ENCODE measurements around the gene JAK3.
A peak's percentile ranks its signal among the peaks of the same experiment; 100 is the strongest.
"Not testable (repeated sequence)": the region's sequence is repeated elsewhere in the genome, so short reads cannot be mapped to it uniquely, and the experiment has no call there.

The JAK3 gene

GRCh38 chr19:17847538-17848366 is at the start of gene JAK3:
Gene JAK3 (minus strand): TSS chr19:17847982. CDS start chr19:17844417, 3,565 bp downstream.
- DNase-seq: peak; percentile 84

DNA sequence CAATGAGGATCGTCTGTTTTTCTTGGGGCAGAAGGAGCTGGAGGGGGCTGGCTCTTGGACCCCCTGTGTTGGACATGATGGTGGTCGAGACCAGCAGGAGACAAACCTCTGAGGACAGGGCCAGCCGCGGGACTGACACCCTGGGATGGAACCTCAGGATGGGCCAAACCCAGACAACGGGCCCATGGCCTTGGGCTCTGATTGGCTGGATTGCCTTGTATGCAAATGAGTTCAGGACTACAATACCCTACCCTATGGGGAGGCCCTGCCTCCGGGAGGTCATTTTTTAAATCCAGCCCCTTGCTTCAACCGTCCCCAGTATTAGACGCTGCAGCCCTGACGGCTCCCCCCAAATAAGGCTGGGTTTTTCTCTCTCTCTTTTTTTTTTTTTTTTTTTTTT is 46.0 kb upstream of the JAK3 start:
- no peak for DNase-seq

DNA sequence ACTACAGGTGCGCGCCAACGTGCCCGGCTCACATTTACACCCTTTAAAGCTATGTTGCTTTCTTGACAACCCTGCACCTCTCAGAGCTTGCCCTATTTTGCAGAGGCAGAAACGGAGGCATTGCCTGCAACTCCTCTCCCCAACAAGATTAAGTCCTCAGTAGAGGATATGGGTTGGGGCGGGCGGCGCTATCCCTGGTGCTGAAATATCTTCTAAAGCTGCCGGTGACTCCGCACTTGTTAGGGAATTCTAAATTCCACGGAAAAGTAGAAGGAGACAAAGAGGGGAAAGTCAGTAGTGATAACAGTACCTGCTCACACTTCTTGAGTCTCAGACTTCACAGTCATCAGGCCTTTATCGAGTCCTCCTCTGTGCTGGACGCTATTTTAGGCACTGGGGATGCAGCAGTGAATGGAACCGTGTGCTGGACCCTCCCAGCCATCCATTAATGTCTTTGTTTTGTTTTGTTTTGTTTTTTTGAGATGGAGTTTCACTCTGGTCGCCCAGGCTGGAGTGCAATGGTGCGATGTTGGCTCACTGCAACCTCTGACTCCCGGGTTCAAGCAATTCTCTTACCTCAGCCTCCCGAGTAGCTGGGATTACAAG is 41.9 kb upstream of the JAK3 start:
- no peak for DNase-seq

GRCh38 chr19:17888260-17888659 is 40.5 kb upstream of the JAK3 start:
- DNase-seq: no peak

DNA sequence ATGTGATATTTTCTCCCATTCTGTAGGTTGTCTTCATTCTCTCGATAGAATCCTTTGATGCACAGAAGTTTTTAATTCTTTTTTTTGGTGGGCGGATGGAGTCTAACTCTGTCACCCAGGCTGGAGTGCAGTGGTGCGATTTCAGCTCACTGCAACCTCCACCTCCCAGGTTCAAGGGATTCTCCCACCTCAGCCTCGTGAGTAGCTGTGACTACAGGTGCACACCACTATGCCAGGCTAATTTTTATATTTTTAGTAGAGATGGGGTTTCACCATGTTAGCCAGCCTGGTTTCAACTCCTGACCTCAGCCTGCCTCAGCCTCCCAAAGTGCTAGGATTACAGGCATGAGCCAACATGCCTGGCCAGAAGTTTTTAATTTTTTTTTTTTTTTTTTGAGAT is 39.4 kb upstream of the JAK3 start:
- DNase-seq: not testable (repeated sequence)

GRCh38 chr19:17886515-17886914 is 38.7 kb upstream of the JAK3 start:
- DNase-seq: no peak

DNA sequence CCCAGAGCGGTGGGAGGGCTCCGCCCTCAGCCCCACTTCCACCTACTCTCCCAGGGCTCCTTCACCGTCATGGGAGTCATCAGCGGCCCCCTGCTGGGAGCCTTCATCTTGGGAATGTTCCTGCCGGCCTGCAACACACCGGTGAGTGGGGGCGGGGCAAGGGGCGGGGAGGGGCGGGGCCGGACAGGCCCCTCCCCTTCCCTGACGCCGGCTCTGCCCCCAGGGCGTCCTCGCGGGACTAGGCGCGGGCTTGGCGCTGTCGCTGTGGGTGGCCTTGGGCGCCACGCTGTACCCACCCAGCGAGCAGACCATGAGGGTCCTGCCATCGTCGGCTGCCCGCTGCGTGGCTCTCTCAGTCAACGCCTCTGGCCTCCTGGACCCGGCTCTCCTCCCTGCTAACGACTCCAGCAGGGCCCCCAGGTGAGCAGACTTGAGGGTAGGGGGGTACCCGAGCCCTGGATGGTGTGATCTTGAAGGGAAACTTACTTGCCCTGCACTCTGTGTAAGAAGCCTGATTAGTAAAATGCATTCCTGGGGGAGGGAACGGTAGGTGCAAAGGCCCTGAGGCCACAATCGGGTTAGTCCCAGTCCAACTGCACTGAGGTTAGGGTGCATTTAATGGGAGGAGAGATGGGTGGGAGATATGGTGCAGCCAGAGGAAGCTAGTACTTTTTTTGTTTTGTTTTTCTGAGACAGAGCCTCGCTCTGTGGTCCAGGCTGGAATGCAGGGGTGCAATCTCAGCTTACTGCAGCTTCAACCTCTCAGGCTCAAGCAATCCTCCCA is 36.0 kb upstream of the JAK3 start:
- no peak for DNase-seq

- no peak for DNase-seq
These were observed 33.9 kb upstream of the JAK3 start for GRCh38 chr19:17881701-17882100.

- DNase-seq: no peak
These were observed 31.7 kb upstream of the JAK3 start for GRCh38 chr19:17879466-17879865.

DNA sequence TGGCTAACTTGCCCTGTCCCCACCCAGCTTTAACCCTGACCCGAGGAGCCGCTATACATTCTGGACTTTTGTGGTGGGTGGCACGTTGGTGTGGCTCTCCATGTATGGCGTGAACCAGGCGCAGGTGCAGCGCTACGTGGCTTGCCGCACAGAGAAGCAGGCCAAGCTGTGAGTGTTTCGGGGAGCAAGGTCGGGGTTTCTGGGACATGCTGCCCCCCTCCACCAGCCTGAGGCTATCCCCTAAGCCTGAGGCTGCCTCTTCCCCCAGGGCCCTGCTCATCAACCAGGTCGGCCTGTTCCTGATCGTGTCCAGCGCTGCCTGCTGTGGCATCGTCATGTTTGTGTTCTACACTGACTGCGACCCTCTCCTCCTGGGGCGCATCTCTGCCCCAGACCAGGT is 29.9 kb upstream of the JAK3 start:
- DNase-seq: no peak

DNA sequence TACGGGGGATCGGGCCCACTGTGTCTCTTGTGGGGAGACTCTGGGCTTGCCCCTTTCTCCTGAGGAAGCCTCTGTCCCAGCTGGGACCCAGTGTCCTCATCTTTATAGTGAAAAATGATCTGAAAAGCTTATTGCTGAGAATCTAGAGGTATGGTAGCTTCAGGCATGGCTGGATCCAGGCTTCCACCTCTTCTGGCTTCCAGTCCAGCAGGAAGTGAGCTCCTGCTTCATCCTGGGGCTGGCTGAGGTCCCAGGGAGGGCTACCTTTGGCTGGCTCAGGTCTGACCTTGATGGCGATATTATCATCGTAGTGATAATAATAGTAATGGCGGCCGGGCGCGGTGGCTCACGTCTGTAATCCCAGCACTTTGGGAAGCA is 27.0 kb upstream of the JAK3 start:
- no peak for DNase-seq

DNA sequence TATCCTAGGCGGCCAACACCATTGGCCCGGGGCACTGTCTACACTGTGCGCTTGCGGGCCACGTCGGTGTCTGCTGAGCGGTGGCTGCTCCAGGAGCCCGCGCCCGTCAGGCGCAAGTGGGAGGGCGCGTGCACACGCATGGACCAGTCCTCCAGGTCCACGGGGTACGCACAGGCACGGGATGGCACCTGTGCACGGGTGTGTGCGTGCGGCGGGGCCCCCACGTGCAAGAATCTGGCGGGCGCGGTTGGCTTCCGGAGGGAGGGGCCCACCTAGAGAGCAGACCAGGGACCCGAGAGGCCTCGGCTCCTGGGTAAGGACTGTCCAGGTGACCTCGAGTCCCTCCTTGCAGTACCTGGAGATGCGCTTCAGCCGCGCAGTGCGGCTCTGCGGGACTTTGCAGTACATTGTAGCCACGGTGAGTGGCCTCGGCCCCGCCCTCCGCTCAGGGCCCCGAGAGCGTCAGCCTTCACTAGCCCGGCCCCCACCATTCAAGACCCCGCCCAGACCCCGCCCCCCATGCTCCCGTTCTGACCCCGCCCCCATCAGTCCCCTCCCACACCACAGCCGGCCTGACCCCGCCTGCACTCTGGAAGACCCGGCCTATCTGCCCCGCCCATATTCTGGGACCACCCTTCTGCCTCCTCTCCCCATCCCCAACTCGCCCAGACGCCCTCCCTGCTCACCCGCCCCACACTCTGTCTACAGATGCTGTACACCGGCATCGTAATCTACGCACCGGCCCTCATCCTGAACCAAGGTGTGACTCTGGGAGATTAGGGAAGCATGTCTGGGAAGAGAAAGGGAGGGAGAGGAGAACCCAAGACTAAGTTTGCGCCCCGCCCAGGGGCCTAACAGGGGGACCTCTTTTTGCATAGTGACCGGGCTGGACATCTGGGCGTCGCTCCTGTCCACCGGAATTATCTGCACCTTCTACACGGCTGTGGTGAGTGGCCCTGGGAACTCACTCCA is 26.3 kb upstream of the JAK3 start:
- DNase-seq: peak; percentile 63

- DNase-seq: no peak
These were observed 24.6 kb upstream of the JAK3 start for GRCh38 chr19:17872251-17873001.

GRCh38 chr19:17871878-17872250 is 24.1 kb upstream of the JAK3 start, which contains the start of gene SLC5A5:
Gene SLC5A5 (plus strand): TSS chr19:17871945. CDS start chr19:17872320, 375 bp downstream.
- DNase-seq: no peak

DNA sequence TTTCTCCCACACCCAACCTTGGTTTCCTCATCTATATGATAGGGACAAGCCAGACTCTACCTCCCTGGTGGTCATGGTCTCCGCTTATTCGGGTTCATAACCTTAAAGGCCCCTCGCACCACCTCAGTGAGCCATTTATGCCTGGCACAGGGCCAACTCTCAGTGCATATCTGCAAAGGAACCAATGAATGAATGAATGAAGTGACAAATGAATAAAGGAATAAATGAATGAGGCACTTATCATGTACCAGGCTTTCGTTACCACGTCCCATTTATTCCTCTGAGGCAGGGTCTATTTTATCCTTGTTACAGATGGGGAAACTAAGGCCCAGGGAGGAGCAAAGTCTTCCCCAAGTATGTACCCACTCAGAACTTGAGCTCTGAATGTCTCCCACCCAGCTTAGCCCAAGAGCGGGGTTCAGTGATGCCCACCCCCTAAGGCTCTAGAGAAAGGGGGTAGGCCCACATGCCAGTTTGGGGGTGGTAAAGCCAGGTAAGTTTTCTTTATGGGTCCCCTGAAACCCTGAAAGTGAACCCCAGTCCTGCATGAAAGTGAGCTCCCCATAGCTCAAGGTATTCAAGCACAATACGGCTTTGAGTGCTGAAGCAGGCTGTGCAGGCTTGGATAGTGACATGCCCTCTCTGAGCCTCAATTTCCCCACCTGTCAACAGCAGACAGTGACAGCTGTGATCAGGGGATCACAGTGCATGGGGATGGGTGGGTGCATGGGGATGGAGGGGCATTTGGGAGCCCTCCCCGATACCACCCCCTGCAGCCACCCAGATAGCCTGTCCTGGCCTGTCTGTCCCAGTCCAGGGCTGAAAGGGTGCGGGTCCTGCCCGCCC is 23.5 kb upstream of the JAK3 start:
- no peak for DNase-seq

GRCh38 chr19:17869114-17869608 is 21.4 kb upstream of the JAK3 start:
- no peak for DNase-seq

DNA sequence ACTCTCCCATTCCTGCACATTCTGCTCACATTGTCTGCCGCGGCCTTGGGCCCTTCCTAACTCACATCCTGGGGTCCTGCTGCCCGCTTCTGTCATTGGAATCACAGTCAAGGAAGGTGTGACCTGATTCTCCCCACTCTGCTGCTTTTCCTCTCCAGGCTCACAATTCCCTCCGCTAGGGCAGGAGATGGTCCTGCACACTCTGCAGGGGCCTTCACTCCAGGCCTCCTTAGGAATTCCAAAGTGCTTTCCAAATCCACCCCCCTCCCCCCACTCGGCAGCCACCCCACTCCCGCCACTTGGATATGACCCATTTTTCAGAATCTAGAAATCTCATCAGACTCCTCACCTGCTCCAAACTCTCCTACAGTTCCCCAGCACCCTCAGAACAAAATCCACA is 20.9 kb upstream of the JAK3 start:
- DNase-seq: no peak

GRCh38 chr19:17866964-17867486 is 19.2 kb upstream of the JAK3 start:
- DNase-seq: no peak

GRCh38 chr19:17866312-17866963 is 18.7 kb upstream of the JAK3 start:
- DNase-seq: no peak

Measured in activated CD8-positive, alpha-beta memory T cell treated with anti-CD3 and anti-CD28 coated beads, Interleukin-2, amount 50 U/mL, for 4 hours (primary cell).